ENCODE results near the gene WNT2.
A peak's percentile ranks its signal among the peaks of the same experiment; 100 is the strongest.
"Not testable (repeated sequence)": the region's sequence is repeated elsewhere in the genome, so short reads cannot be mapped to it uniquely, and the experiment has no call there.

WNT2 gene

DNA sequence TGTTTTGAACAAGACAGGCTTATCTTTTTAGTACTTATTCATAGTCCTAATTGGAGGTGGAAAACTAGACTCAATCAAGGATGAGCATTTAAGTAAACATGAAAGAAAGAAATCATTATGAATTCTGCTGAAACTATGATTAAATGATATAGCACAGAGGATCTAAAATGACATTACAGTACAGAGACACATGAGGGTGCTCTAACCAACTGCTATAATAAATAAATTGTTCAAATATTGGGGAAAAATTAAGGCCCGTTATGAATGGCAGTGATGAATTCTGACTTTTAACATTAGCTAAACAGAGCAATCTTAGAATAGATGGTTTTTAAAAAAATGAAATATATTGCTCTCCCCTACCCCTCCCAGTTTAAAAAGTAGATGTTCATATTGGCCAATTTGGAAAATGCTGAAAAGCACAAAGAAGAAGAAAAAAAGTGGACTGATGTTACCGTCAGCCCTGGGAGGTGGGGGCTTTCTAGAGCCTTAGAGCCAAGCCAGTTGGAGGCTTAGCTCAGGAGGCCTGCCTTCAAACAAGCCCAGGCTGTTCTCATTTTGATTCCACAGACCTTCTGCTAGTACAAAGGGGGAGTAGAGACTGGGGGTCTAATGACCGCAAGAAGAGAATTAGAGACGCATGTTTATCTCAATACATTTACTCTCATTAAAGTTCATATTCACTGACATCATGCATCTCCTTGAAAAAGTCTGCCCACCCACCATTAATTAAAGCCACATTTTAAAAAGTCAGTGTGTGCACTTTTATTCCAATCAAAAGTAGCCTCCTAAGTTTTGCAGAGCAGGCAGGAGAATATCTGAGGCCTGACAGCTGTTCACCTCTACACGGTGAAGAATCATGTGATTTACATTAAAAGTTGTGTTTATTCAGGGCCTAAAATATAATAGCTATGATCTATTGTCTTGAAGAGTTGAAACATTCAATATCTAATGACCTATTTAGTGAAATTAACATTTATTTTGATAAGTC, 10.0 kb downstream of the WNT2 start:
- DNase-seq (ENCODE audit: low read depth in 2 of 2): peak in 1 of 2 donors; percentile 28
- no peak overlapping the region for H3K4me3 ChIP-seq (replicated peaks in 1 of 2; ENCODE audit: low read depth in 2 of 2, low read length in 2 of 2)
- peak; percentile 34 for TF ChIP-seq CTCF (IDR thresholded peaks at IDR 0.05; ENCODE audit: low read depth, low read length)

GRCh38 chr7:117308891-117309290, 14.0 kb downstream of the WNT2 start:
- no peak for DNase-seq (ENCODE audit: low read depth in 2 of 2)
- no peak overlapping the region for H3K4me3 ChIP-seq (replicated peaks in 1 of 2; ENCODE audit: low read depth in 2 of 2, low read length in 2 of 2)
- TF ChIP-seq CTCF (IDR thresholded peaks at IDR 0.05; ENCODE audit: low read depth, low read length): no peak

- no peak for TF ChIP-seq CTCF (IDR thresholded peaks at IDR 0.05; ENCODE audit: low read depth, low read length)
- no peak for DNase-seq (ENCODE audit: low read depth in 2 of 2)
- no peak overlapping the region for H3K4me3 ChIP-seq (replicated peaks in 1 of 2; ENCODE audit: low read depth in 2 of 2, low read length in 2 of 2)
Observed at GRCh38 chr7:117302396-117302795, 20.5 kb downstream of the WNT2 start.

- DNase-seq (ENCODE audit: low read depth in 2 of 2): not testable (repeated sequence)
Observed at GRCh38 chr7:117300506-117300905, 22.4 kb downstream of the WNT2 start.

DNA sequence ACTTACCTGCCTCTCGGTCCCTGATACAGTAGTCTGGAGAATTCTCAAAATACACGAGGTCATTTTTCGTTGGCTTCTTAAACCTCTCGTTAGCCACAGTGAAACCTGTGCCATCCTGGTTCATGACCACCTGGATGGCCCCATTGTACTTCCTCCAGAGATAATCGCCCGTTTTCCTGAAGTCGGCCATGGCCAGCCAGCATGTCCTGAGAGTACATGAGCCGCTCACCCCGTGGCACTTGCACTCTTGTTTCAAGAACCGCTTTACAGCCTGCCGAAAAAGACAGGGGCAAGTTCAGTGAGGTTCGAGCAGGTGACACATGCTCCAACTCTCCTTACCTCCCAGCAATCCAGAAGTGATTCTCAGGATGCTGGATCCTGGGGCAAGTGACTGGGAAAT, 25.3 kb downstream of the WNT2 start:
- no peak for DNase-seq (ENCODE audit: low read depth in 2 of 2)
- H3K4me3 ChIP-seq (replicated peaks in 1 of 2; ENCODE audit: low read depth in 2 of 2, low read length in 2 of 2): no peak overlapping the region
- no peak for TF ChIP-seq CTCF (IDR thresholded peaks at IDR 0.05; ENCODE audit: low read depth, low read length)

More at GRCh38 chr7:117300506-117300905, 22.4 kb downstream of the WNT2 start:
- H3K4me3 ChIP-seq (replicated peaks in 1 of 2; ENCODE audit: low read depth in 2 of 2, low read length in 2 of 2): not testable (repeated sequence)

DNA sequence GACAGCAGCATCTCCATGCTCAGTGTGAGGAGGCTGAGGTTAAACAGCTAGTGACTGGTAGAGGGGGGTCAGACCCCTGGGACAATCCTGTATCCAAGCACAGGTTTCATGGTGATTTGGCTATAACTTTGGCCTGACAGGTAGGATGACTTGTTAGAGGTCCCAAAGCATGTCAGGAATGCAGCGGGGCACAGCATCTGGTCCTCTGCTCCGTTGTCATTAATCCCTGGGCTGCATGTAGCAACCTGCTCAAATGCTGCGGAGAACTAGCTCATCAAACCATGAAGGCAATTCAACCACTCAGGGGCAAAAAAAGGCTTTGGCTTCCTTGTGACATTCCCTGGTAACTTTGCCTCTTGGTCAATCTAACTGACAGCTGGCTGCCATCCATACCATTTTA, 26.8 kb downstream of the WNT2 start:
- no peak overlapping the region for H3K4me3 ChIP-seq (replicated peaks in 1 of 2; ENCODE audit: low read depth in 2 of 2, low read length in 2 of 2)
- no peak for TF ChIP-seq CTCF (IDR thresholded peaks at IDR 0.05; ENCODE audit: low read depth, low read length)
- DNase-seq (ENCODE audit: low read depth in 2 of 2): no peak

DNA sequence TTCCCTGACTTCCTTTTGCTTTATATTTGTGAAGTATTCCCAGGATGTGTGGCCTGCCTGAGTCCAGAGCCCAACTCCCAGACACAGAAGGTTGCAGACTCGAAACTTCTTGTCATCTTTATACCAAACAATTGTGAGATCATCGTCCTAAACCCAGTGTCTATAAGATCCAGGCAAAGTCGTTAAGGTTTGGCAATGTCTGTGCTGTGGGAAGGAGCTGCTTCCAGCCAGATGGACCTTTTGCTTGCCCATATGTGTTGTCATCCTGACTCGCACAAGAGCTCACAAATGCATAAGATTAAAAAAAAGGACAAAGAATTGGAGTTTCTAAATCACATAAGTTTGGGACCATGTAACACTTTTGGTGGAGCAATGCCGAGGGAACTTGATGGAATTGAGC, 37.0 kb downstream of the WNT2 start:
- DNase-seq (ENCODE audit: low read depth in 2 of 2): no peak
- no peak overlapping the region for H3K4me3 ChIP-seq (replicated peaks in 1 of 2; ENCODE audit: low read depth in 2 of 2, low read length in 2 of 2)
- TF ChIP-seq CTCF (IDR thresholded peaks at IDR 0.05; ENCODE audit: low read depth, low read length): no peak

Data from cardiac fibroblast (primary cell).